Epidermal melanocyte (primary cell): ENCODE measurements around the gene LRRN4.
"Not testable (repeated sequence)": the region's sequence is repeated elsewhere in the genome, so short reads cannot be mapped to it uniquely, and the experiment has no call there.

Source experiments
- DNase-seq: peaks from one replicate; pipeline ENCODE4 v3.0.0; 2011; ENCODE audit warnings: low spot score; ENCODE audit not compliant: insufficient read length

The LRRN4 gene

GRCh38 chr20:6034134-6034969 lies 19.5 kb downstream of the LRRN4 start:
- DNase-seq, result no peak

GRCh38 chr20:6032907-6033306 lies 21.0 kb downstream of the LRRN4 start:
- DNase-seq, result not testable (repeated sequence)

- no peak for DNase-seq
Observed at GRCh38 chr20:6030453-6031080, 23.3 kb downstream of the LRRN4 start.

- no peak for DNase-seq
Observed at GRCh38 chr20:6029538-6029937, 24.3 kb downstream of the LRRN4 start.

- DNase-seq, result no peak
Observed at GRCh38 chr20:6028818-6029217, 25.0 kb downstream of the LRRN4 start.

GRCh38 chr20:6026051-6026450 lies 27.8 kb downstream of the LRRN4 start:
- no peak for DNase-seq

- DNase-seq, result no peak
Observed at GRCh38 chr20:6024768-6025167, 29.1 kb downstream of the LRRN4 start.

- DNase-seq, result no peak
Observed at GRCh38 chr20:6017880-6018279, 36.0 kb downstream of the LRRN4 start.

GRCh38 chr20:6017467-6017866 lies 36.4 kb downstream of the LRRN4 start:
- no peak for DNase-seq

GRCh38 chr20:6014957-6015356 lies 38.9 kb downstream of the LRRN4 start:
- DNase-seq, result no peak

GRCh38 chr20:6014017-6014416 lies 39.8 kb downstream of the LRRN4 start:
- no peak for DNase-seq

GRCh38 chr20:6012179-6012578 lies 41.7 kb downstream of the LRRN4 start:
- no peak for DNase-seq

GRCh38 chr20:6008254-6008653 lies 45.6 kb downstream of the LRRN4 start:
- no peak for DNase-seq

GRCh38 chr20:6007529-6008103 lies 46.2 kb downstream of the LRRN4 start:
- no peak for DNase-seq

GRCh38 chr20:6007094-6007528 lies 46.7 kb downstream of the LRRN4 start:
- no peak for DNase-seq

- no peak for DNase-seq
Observed at GRCh38 chr20:6006603-6006949, 47.3 kb downstream of the LRRN4 start.

GRCh38 chr20:6000871-6001270 lies 53.0 kb downstream of the LRRN4 start:
- no peak for DNase-seq

GRCh38 chr20:5999783-6000182 lies 54.1 kb downstream of the LRRN4 start:
- DNase-seq, result no peak

GRCh38 chr20:5996765-5997164 lies 57.1 kb downstream of the LRRN4 start:
- no peak for DNase-seq

- DNase-seq, result no peak
Observed at GRCh38 chr20:5991623-5992441, 62.0 kb downstream of the LRRN4 start.

- DNase-seq, result no peak
Observed at GRCh38 chr20:5990946-5991345, 62.9 kb downstream of the LRRN4 start.
